HL-60 (cell line): Measurements from ENCODE around the gene ATG10.

ENCODE experiments used
- CTCF ChIP-seq: IDR thresholded peaks from one replicate; pipeline ENCODE4 v1.5.1; 2011; ENCODE audit warnings: low read length, control low read depth, inconsistent platforms; ENCODE audit not compliant: insufficient read depth
- GABPA ChIP-seq: IDR thresholded peaks from 2 replicates; pipeline ENCODE4 v1.6.1; 2012; ENCODE audit warnings: low read depth
- POLR2AphosphoS5 ChIP-seq: IDR thresholded peaks from 2 replicates; pipeline ENCODE4 v1.6.1; 2012; ENCODE audit warnings: low read depth

DNA sequence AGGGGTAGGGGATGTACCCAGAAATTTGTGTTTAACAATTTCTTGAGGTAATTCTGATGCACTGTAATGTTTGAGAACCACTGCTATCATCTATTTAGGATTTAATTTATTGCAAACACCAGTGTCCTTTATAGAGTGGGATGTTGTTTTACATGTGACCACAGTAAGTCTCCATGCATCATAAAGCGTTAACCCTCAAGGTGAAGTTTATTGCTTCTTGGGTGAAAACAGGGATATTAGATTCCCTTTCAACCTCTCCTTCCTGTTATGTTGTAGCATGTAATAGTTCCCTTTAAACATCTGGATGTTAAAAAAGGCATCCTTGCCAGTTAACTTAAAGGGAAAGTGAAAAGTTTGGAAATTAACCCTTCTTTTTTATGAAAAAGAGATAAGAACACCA is 35.8 kb upstream of the ATG10 start:
- TF ChIP-seq CTCF = no peak
- no peak for TF ChIP-seq POLR2AphosphoS5
- TF ChIP-seq GABPA = no peak
